GM23248 (cell line): Measurements from ENCODE around the gene GRM7. TPM values are rescaled to one million over a fixed set of nuclear protein-coding genes. Genes with fewer than 3 reads are reported as not detected.

ENCODE experiments used
- DNase-seq: peaks from one replicate; pipeline ENCODE4 v3.0.0-alpha.2; 2015
- H2AFZ ChIP-seq: fragments of 200-600 bp; sonication (generic); 2 replicates; pipeline ENCODE4 v1.6.1; 2016; ENCODE audit warnings: antibody characterized with exemption
- H3F3A ChIP-seq: fragments of 200-600 bp; sonication (generic); 2 replicates; pipeline ENCODE4 v1.6.1; 2016; ENCODE audit warnings: mild to moderate bottlenecking, antibody characterized with exemption, mixed run types; ENCODE audit not compliant: insufficient read depth
- H3K27ac ChIP-seq: fragments of 200-600 bp; sonication (generic); 2 replicates; pipeline ENCODE4 v1.5.1; 2016; ENCODE audit warnings: mild to moderate bottlenecking
- H3K27me3 ChIP-seq: fragments of 200-600 bp; sonication (generic); replicated peaks from 2 replicates; pipeline ENCODE4 v1.6.1; 2016; ENCODE audit warnings: mild to moderate bottlenecking; ENCODE audit not compliant: insufficient read depth
- H3K36me3 ChIP-seq: fragments of 200-600 bp; sonication (generic); 2 replicates; pipeline ENCODE4 v1.6.1; 2016; ENCODE audit warnings: low read depth, mild to moderate bottlenecking
- H3K4me1 ChIP-seq: fragments of 200-600 bp; sonication (generic); 2 replicates; pipeline ENCODE4 v1.6.1; 2016; ENCODE audit warnings: mild to moderate bottlenecking; ENCODE audit not compliant: insufficient read depth
- H3K4me2 ChIP-seq: fragments of 200-600 bp; sonication (generic); one replicate; pipeline ENCODE4 v1.6.1; 2016; ENCODE audit warnings: mild to moderate bottlenecking; ENCODE audit not compliant: unreplicated experiment
- H3K4me3 ChIP-seq: fragments of 200-600 bp; sonication (generic); 2 replicates; pipeline ENCODE4 v1.5.1; 2016; ENCODE audit warnings: mild to moderate bottlenecking
- H3K79me2 ChIP-seq: fragments of 200-600 bp; sonication (generic); 2 replicates; pipeline ENCODE4 v1.6.1; 2016; ENCODE audit warnings: mild to moderate bottlenecking; ENCODE audit not compliant: insufficient read depth
- H3K9ac ChIP-seq: fragments of 200-600 bp; sonication (generic); 2 replicates; pipeline ENCODE4 v1.6.1; 2016; ENCODE audit warnings: mild to moderate bottlenecking
- H3K9me2 ChIP-seq: fragments of 200-600 bp; sonication (generic); 2 replicates; pipeline ENCODE4 v1.6.1; 2016; ENCODE audit warnings: mixed run types, mild to moderate bottlenecking, moderate library complexity; ENCODE audit not compliant: insufficient read depth
- H3K9me3 ChIP-seq: fragments of 200-600 bp; sonication (generic); one replicate; pipeline ENCODE4 v1.6.1; 2017; ENCODE audit warnings: low read depth
- H4K20me1 ChIP-seq: fragments of 200-600 bp; sonication (generic); 2 replicates; pipeline ENCODE4 v1.6.0; 2016; ENCODE audit not compliant: insufficient read depth
- EZH2 ChIP-seq: fragments of 200-600 bp; sonication (generic); IDR thresholded peaks from 2 replicates; pipeline ENCODE4 v1.6.1; 2018; ENCODE audit warnings: antibody characterized with exemption, mild to moderate bottlenecking; ENCODE audit not compliant: insufficient read depth, poor library complexity, severe bottlenecking
- EZH2phosphoT487 ChIP-seq: fragments of 200-600 bp; sonication (generic); IDR thresholded peaks from 2 replicates; pipeline ENCODE4 v1.6.1; 2018; ENCODE audit warnings: antibody characterized with exemption, moderate library complexity, mild to moderate bottlenecking, low read depth; ENCODE audit not compliant: insufficient read depth
- WGBS, 2 experiments: methylation state at CpG; one replicate each; pipeline ENCODE4 v1.1.6; 2015 to 2017; ENCODE audit warnings: low lambda C conversion rate in 2 of 2, low coverage in 1 of 2; ENCODE audit errors: missing lambda C conversion rate in 2 of 2; 5-methylcytosine and 5-hydroxymethylcytosine counted together
- in situ Hi-C: fragments of 300-500 bp; cut with MboI; formaldehyde crosslinking; loops from 2 replicates; pipeline ENCODE4 v1.15.0; 2020
- polyA plus RNA-seq: library from polyadenylated mRNA; unstranded; fragments of >200 nt; fragmentation: Nextera tagmentation; extraction: Ambion mirVana; gene quantifications from 2 replicates; pipeline ENCODE4 v1.2.1, GENCODE V29; 2016
- total RNA-seq: library from RNA; depleted of rRNA; stranded (reverse); fragments of >200 nt; shearing (Covaris generic); gene quantifications from 2 replicates; pipeline ENCODE4 v1.2.3, GENCODE V29; 2014

GRM7 gene
- total and polyA plus RNA-seq, 2 experiments from 2014 or later, result not detected

DNA sequence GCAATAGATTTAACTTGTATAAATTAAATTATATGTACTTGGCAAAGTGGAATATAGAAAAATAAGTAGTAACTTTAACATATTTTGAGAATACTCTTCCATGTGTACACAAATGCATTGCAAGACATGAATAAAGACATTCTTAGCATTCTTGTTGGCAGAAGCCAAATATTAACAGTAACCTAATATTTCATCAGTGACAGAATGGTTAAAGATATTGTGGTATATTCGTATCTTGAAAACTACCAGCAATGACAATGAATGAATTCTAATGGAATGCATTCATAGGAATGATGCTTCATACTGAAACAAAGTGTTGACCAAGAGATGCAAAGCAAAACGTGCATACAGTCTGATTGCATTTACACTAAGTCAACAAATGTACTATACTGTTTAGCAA lies 524.7 kb downstream of the GRM7 start:
- 3 to 10% methylated on average over 2 of the region's 2 CpGs for WGBS, 2 experiments
- no peak overlapping the region for H2AFZ ChIP-seq
- no peak overlapping the region for H3K27ac ChIP-seq
- no peak overlapping the region for H3K9ac ChIP-seq
- no peaks in the 10 kb centered on the region for H3F3A ChIP-seq
- peaks cover 7% of the 10 kb centered on the region for H3K9me3 ChIP-seq
- in situ Hi-C loops, result no loop called here
- H3K4me2 ChIP-seq, result no peak overlapping the region
- no peaks in the 10 kb centered on the region for H3K27me3 ChIP-seq
- H3K79me2 ChIP-seq, result no peaks in the 10 kb centered on the region
- no peaks in the 10 kb centered on the region for H4K20me1 ChIP-seq
- H3K4me3 ChIP-seq, result no peak overlapping the region
- TF ChIP-seq EZH2phosphoT487, result no peak
- no peak for TF ChIP-seq EZH2
- no peaks in the 10 kb centered on the region for H3K9me2 ChIP-seq
- no peaks in the 10 kb centered on the region for H3K36me3 ChIP-seq
- no peak for DNase-seq
- no peaks in the 10 kb centered on the region for H3K4me1 ChIP-seq

DNA sequence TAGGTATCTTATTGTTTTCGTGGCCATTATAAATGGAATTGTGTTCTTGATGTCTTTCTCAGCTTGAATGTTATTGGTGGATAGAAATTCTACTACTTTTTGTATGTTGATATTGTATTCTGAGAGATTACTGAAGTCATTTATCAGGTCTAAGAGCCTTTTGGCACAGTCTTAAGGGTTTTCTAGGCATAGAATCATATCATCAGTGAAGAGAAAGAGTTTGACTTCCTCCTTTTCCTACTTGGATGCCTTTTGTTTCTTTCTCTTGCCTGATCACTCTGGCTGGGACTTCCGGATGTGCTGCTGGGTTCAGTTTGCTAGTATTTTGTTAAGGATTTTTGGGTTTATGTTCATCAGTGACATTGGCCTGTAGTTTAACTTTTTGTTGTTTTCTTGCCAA lies 527.1 kb downstream of the GRM7 start:
- in situ Hi-C loops, result no loop called here
- Histone ChIP-seq H3K79me2 (no peaks in the 10 kb centered on the region), H3K9me2 (no peaks in the 10 kb centered on the region), H3K27me3 (no peaks in the 10 kb centered on the region), H4K20me1 (no peaks in the 10 kb centered on the region), H3K4me1 (no peaks in the 10 kb centered on the region), H3K9ac (no peak overlapping the region), H3K27ac (no peak overlapping the region), H3K4me3 (no peak overlapping the region), H3K4me2 (no peak overlapping the region), H3F3A (no peaks in the 10 kb centered on the region), H3K9me3 (peaks cover 7% of the 10 kb centered on the region), H3K36me3 (no peaks in the 10 kb centered on the region), H2AFZ (no peak overlapping the region)
- WGBS, 2 experiments, result 13 to 27% methylated on average over 2 of the region's 2 CpGs
- no peak for DNase-seq
- TF ChIP-seq EZH2phosphoT487 (no peak), EZH2 (no peak)

GRCh38 chr3:7392206-7392605 lies 531.3 kb downstream of the GRM7 start:
- no peak overlapping the region for H3K9ac ChIP-seq
- no peaks in the 10 kb centered on the region for H3K4me1 ChIP-seq
- no peak overlapping the region for H3K27ac ChIP-seq
- H2AFZ ChIP-seq, result no peak overlapping the region
- DNase-seq, result no peak
- H3K4me2 ChIP-seq, result no peak overlapping the region
- no peaks in the 10 kb centered on the region for H3K79me2 ChIP-seq
- no peak overlapping the region for H3K4me3 ChIP-seq
- H3K36me3 ChIP-seq, result no peaks in the 10 kb centered on the region
- no peaks in the 10 kb centered on the region for H4K20me1 ChIP-seq
- 0% methylated on average over 1 of the region's 1 CpG for WGBS, 2 experiments
- H3K27me3 ChIP-seq, result no peaks in the 10 kb centered on the region
- in situ Hi-C loops, result no loop called here
- H3F3A ChIP-seq, result no peaks in the 10 kb centered on the region
- H3K9me2 ChIP-seq, result no peaks in the 10 kb centered on the region
- H3K9me3 ChIP-seq, result no peaks in the 10 kb centered on the region
- no peak for TF ChIP-seq EZH2phosphoT487
- TF ChIP-seq EZH2, result no peak

DNA sequence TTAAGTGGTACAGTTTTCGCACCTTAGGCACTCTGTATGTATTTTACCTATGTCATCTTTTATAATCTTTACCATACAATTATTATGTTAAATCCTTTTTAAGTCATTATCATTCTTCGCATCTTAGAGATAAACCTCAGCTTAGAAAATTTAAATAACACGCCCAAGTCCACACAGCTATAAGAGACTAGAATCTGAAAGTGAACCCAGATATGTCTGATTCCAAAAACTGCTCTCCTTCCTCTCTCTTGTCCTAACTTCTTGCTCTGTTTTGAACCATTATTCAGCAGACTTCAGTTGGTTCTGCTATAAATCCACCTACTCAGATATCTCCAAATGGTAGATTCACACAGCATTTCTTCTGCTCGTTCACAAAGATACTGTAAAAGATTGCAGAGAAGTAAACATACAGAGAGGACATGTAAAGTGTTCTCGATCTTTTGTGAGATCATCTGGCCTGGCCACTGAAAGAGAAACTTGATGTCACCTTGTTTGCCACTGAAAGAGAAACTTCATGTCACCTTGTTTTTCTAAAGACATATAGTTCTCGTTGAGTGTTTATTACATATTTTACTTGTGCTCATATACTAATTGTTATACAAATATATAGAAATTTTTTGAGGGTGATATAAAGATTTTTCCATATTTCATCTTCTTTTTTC lies 533.2 kb downstream of the GRM7 start:
- WGBS, 2 experiments, result 23 to 37% methylated on average over 6 of the region's 6 CpGs
- Histone ChIP-seq H3K4me1 (no peaks in the 10 kb centered on the region), H3K79me2 (no peaks in the 10 kb centered on the region), H3K27ac (no peak overlapping the region), H3F3A (no peaks in the 10 kb centered on the region), H2AFZ (no peak overlapping the region), H3K4me3 (no peak overlapping the region), H3K27me3 (no peaks in the 10 kb centered on the region), H4K20me1 (no peaks in the 10 kb centered on the region), H3K9me3 (no peaks in the 10 kb centered on the region), H3K36me3 (no peaks in the 10 kb centered on the region), H3K9ac (no peak overlapping the region), H3K4me2 (no peak overlapping the region), H3K9me2 (no peaks in the 10 kb centered on the region)
- TF ChIP-seq EZH2, result no peak
- in situ Hi-C loops, result no loop called here
- DNase-seq, result no peak

GRCh38 chr3:7396534-7396933 lies 535.6 kb downstream of the GRM7 start:
- H3F3A ChIP-seq, result no peaks in the 10 kb centered on the region
- H3K79me2 ChIP-seq, result no peaks in the 10 kb centered on the region
- H3K9me2 ChIP-seq, result no peaks in the 10 kb centered on the region
- WGBS, 2 experiments, result 32 to 43% methylated on average over 2 of the region's 2 CpGs
- H3K4me2 ChIP-seq, result no peak overlapping the region
- no peak overlapping the region for H3K9ac ChIP-seq
- H3K27ac ChIP-seq, result no peak overlapping the region
- no peaks in the 10 kb centered on the region for H4K20me1 ChIP-seq
- no peaks in the 10 kb centered on the region for H3K27me3 ChIP-seq
- H2AFZ ChIP-seq, result no peak overlapping the region
- no peak overlapping the region for H3K4me3 ChIP-seq
- in situ Hi-C loops, result no loop called here
- H3K9me3 ChIP-seq, result no peaks in the 10 kb centered on the region
- no peaks in the 10 kb centered on the region for H3K36me3 ChIP-seq
- no peaks in the 10 kb centered on the region for H3K4me1 ChIP-seq
- no peak for DNase-seq
- TF ChIP-seq EZH2, result no peak
- no peak for TF ChIP-seq EZH2phosphoT487
